Urinary bladder (tissue), 4 donors: ENCODE measurements around the gene ZNF462. TPM values are rescaled to one million over a fixed set of nuclear protein-coding genes. Genes with fewer than 3 reads are reported as not detected.
"Not testable (repeated sequence)": the region's sequence is repeated elsewhere in the genome, so short reads cannot be mapped to it uniquely, and the experiment has no call there.

Source experiments
- DNase-seq: peaks from one replicate; pipeline ENCODE4 v3.0.0-alpha.2; 2015; ENCODE audit errors: extremely low spot score
- H3K27ac ChIP-seq: one replicate; pipeline ENCODE4 v1.5.1; 2013; ENCODE audit warnings: low read depth, mild to moderate bottlenecking, moderate library complexity
- H3K36me3 ChIP-seq: one replicate; pipeline ENCODE4 v1.6.1; 2013; ENCODE audit warnings: mild to moderate bottlenecking, moderate library complexity; ENCODE audit not compliant: insufficient read depth
- H3K4me1 ChIP-seq: one replicate; pipeline ENCODE4 v1.6.1; 2013; ENCODE audit warnings: mild to moderate bottlenecking, moderate library complexity; ENCODE audit not compliant: insufficient read depth
- H3K4me3 ChIP-seq: one replicate; pipeline ENCODE4 v1.5.1; 2013; ENCODE audit warnings: low read depth, low read length
- WGBS: extraction: QIAGEN DNeasy Blood & Tissue Kit; methylation state at CpG from one replicate; pipeline ENCODE4 v1.1.7; 2013; 5-methylcytosine and 5-hydroxymethylcytosine counted together
- polyA plus RNA-seq: library from polyadenylated mRNA; stranded (reverse); fragments of 200-250 nt; gene quantifications from one replicate; pipeline ENCODE4 v1.2.3, GENCODE V29; 2013
- total RNA-seq: library from RNA; depleted of rRNA; stranded (reverse); fragments of >200 nt; gene quantifications from one replicate; pipeline ENCODE4 v1.2.3, GENCODE V29; 2014
- donor health status: healthy with polysubstance abuse.
- donor health status: healthy.

The ZNF462 gene
- total and polyA plus RNA-seq, 2 donors, result 4.4 to 40.2 TPM

- Histone ChIP-seq H3K4me3 (no peak overlapping the region), H3K27ac (no peak overlapping the region), H3K4me1 (peaks cover 2% of the 10 kb centered on the region), H3K36me3 (no peaks in the 10 kb centered on the region)
- no peak for DNase-seq
- WGBS, result 63% methylated on average over 2 of the region's 2 CpGs
Observed at GRCh38 chr9:106885451-106885850, 22.5 kb downstream of the ZNF462 start.

DNA sequence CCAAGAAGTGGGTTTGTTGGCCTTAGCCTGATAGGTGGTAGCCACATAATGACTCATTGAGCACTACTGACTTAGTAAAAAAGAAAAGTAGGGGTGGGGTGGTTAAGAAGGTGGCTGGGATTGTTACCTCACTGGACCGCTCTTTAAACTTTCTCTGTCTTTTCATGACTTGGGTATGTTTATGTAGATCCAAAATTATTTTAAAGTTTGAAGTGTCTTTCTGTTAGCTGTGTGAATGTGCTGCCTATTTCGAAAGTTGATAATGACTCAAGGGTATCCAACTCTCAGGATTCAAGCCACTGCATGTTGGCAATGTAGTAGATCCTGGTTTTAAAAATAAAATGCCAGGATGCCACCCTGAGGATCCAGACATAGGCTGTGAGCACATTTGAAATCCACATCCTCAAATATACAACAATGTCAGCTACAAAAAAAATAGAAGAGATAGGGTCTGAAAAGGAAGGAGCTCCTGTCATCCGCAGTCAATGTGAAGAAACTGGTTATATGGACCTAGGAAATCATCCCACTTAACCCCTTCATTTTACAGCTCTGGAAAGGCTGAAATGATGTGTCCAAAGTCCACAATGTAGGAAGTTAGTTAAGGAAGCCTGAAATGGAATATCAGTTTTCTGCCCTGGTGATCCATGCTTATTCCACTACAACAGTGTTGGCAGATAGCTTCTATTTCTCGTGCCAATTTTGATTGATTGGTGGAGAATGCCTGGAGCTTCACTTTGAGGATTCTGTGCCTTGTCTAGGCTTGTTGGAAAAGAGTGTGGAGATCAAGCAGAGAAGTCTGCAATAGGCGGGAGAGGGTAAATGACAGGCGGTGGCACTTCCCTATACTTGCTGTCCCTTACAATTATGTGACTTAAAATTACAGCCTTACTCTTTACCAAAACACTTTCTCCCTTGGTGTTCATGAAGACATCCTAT, 23.4 kb downstream of the ZNF462 start:
- 93% methylated on average over 6 of the region's 6 CpGs for WGBS
- Histone ChIP-seq H3K27ac (no peak overlapping the region), H3K36me3 (no peaks in the 10 kb centered on the region), H3K4me3 (no peak overlapping the region), H3K4me1 (peaks cover 2% of the 10 kb centered on the region)
- no peak for DNase-seq

- H3K4me1 ChIP-seq, result peaks cover 2% of the 10 kb centered on the region
- H3K4me3 ChIP-seq, result no peak overlapping the region
- WGBS, result 80% methylated on average over 2 of the region's 2 CpGs
- no peaks in the 10 kb centered on the region for H3K36me3 ChIP-seq
- H3K27ac ChIP-seq, result no peak overlapping the region
- DNase-seq, result no peak
Observed at GRCh38 chr9:106887066-106887465, 24.1 kb downstream of the ZNF462 start.

- WGBS, result 77% methylated on average over 7 of the region's 7 CpGs
- no peak overlapping the region for H3K27ac ChIP-seq
- no peak overlapping the region for H3K4me3 ChIP-seq
- H3K4me1 ChIP-seq, result peaks cover 2% of the 10 kb centered on the region
- no peaks in the 10 kb centered on the region for H3K36me3 ChIP-seq
- DNase-seq, result no peak
Observed at GRCh38 chr9:106889061-106889590, 26.2 kb downstream of the ZNF462 start.

GRCh38 chr9:106890608-106891007, 27.6 kb downstream of the ZNF462 start:
- Histone ChIP-seq H3K27ac (no peak overlapping the region), H3K36me3 (no peaks in the 10 kb centered on the region), H3K4me1 (no peaks in the 10 kb centered on the region), H3K4me3 (no peak overlapping the region)
- 89% methylated on average over 4 of the region's 4 CpGs for WGBS
- no peak for DNase-seq

- no peak overlapping the region for H3K27ac ChIP-seq
- H3K4me3 ChIP-seq, result no peak overlapping the region
- no peaks in the 10 kb centered on the region for H3K4me1 ChIP-seq
- DNase-seq, result no peak
- H3K36me3 ChIP-seq, result no peaks in the 10 kb centered on the region
- 64% methylated on average over 5 of the region's 5 CpGs for WGBS
Observed at GRCh38 chr9:106891286-106891685, 28.3 kb downstream of the ZNF462 start.

DNA sequence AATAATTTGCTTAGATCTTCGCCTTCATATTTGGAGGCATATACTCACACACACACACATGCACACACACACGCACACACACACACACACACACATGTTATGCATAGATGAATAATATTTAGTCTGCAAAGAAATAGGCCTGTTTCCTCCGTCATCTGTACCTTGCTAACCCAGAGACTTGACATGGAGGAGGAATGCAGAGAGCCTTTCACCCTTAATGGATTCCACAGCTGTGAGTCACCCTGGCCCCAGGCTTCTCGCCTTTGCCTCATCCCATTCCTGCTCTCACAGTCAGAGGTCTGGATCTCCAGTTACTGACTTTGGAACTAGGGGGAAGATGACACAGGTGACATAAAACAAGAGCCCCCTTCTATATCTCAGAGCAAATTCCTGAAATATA, 29.7 kb downstream of the ZNF462 start:
- DNase-seq, result no peak
- 77% methylated on average over 4 of the region's 4 CpGs for WGBS
- no peak overlapping the region for H3K4me3 ChIP-seq
- H3K27ac ChIP-seq, result no peak overlapping the region
- H3K4me1 ChIP-seq, result no peaks in the 10 kb centered on the region
- H3K36me3 ChIP-seq, result no peaks in the 10 kb centered on the region

GRCh38 chr9:106893088-106893487, 30.1 kb downstream of the ZNF462 start:
- Histone ChIP-seq H3K27ac (no peak overlapping the region), H3K4me3 (no peak overlapping the region), H3K36me3 (no peaks in the 10 kb centered on the region), H3K4me1 (no peaks in the 10 kb centered on the region)
- WGBS, result 43% methylated on average over 1 of the region's 1 CpG
- DNase-seq, result no peak

GRCh38 chr9:106896695-106897094, 33.7 kb downstream of the ZNF462 start:
- H3K36me3 ChIP-seq, result no peaks in the 10 kb centered on the region
- no peak overlapping the region for H3K27ac ChIP-seq
- WGBS, result 27% methylated on average over 1 of the region's 1 CpG
- no peaks in the 10 kb centered on the region for H3K4me1 ChIP-seq
- DNase-seq, result no peak
- no peak overlapping the region for H3K4me3 ChIP-seq

DNA sequence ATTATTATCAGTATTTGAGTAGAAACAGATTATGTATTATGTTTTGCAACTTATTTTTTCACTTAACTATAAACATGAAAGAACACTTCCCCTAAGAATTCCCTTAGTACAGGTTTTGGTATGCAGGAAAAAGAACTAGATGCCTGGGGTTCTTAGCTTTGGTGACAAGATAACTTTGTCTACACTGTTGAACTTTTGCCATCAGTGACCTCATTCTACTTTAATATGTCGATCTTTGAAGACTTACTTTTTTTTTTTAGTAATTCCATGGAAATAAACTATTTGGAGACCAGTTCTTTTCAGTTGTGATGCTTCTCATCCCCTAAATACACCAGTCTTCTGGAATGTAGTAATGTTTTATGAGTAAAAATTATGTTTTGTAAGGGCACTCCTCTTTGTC, 34.3 kb downstream of the ZNF462 start:
- Histone ChIP-seq H3K4me1 (no peaks in the 10 kb centered on the region), H3K36me3 (no peaks in the 10 kb centered on the region), H3K4me3 (no peak overlapping the region), H3K27ac (no peak overlapping the region)
- no peak for DNase-seq
- WGBS, result 8% methylated on average over 1 of the region's 1 CpG

- no peak overlapping the region for H3K27ac ChIP-seq
- DNase-seq, result no peak
- no peaks in the 10 kb centered on the region for H3K36me3 ChIP-seq
- H3K4me1 ChIP-seq, result no peaks in the 10 kb centered on the region
- WGBS, result 53% methylated on average over 3 of the region's 3 CpGs
- H3K4me3 ChIP-seq, result no peak overlapping the region
Observed at GRCh38 chr9:106897751-106898150, 34.8 kb downstream of the ZNF462 start.

DNA sequence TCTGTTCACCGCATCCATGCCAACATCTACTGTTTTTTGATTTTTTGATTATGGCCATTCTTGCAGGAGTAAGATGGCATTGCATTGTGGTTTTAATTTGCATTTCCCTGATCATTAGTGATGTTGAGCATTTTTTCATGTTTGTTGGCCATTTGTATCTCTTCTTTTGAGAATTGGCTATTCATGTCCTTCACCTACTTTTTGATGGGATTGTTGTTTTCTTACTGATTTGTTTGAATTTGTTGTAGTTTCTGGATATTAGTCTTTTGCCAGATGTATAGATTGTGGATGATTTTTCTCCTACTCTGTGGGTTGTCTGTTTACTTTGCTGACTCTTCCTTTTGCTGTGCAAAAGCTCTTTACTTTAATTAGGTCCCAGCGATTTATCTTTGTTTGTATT, 37.6 kb downstream of the ZNF462 start:
- H3K36me3 ChIP-seq, H3K4me3 ChIP-seq, DNase-seq, H3K4me1 ChIP-seq, H3K27ac ChIP-seq: not testable (repeated sequence)
- WGBS, result 84% methylated on average over 2 of the region's 2 CpGs

DNA sequence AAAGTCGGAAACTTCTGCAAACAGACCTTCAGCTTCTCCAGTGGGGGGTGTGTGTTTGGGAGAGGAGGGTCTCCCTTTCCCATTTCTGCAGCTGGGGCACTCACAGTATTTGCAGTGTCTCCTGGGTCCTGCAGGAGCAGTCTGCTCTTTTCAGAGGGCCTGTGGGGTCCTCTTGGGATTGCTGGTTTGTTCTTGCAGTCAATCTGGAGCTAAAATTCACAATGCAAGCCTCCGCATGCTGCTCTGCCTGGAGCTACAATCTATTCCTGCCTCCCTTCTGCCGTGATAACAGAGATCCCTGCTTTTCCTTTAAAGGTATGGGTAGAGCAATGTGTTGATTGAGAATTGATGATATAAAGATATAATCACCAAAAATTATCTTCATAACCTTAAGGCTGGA, 43.2 kb downstream of the ZNF462 start:
- Histone ChIP-seq H3K4me3 (no peak overlapping the region), H3K36me3 (no peaks in the 10 kb centered on the region), H3K4me1 (no peaks in the 10 kb centered on the region), H3K27ac (no peak overlapping the region)
- no peak for DNase-seq
- 89% methylated on average over 3 of the region's 3 CpGs for WGBS

GRCh38 chr9:106911951-106912350, 49.0 kb downstream of the ZNF462 start:
- no peak overlapping the region for H3K27ac ChIP-seq
- WGBS, result 78% methylated on average over 6 of the region's 6 CpGs
- no peaks in the 10 kb centered on the region for H3K4me1 ChIP-seq

More at GRCh38 chr9:106911951-106912350, 49.0 kb downstream of the ZNF462 start:
- no peaks in the 10 kb centered on the region for H3K36me3 ChIP-seq
- H3K4me3 ChIP-seq, result no peak overlapping the region
- DNase-seq, result no peak
